ENCODE results near the gene RASL12. TPM values are rescaled to one million over a fixed set of nuclear protein-coding genes. Genes with fewer than 3 reads are reported as not detected.
A peak's percentile ranks its signal among the peaks of the same experiment; 100 is the strongest.
"Not testable (repeated sequence)": the region's sequence is repeated elsewhere in the genome, so short reads cannot be mapped to it uniquely, and the experiment has no call there.

RASL12 gene
- total and polyA plus RNA-seq, 12 donors, result 1.3 to 9.2 (median 3.4) TPM

DNA sequence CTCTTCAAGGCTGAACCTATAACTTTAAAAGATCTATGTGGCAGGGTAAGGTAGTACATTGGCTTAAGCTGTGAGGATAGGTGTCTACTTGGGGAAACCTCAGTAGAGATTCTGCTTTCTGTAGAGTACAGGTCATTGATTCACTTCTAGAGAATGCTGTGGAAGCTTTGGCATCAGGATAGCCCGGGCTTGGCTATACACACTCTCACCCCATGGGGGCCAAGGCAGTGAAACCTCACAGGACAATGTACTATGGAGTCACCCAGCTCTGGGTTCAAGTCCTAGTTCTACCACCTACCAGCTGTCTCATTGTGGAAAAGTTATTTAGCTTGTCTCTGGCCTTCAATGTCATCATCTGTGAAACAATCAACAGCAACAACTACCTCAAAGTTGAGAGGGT, 47.4 kb downstream of the RASL12 start:
- TF ChIP-seq, protein P1, sequence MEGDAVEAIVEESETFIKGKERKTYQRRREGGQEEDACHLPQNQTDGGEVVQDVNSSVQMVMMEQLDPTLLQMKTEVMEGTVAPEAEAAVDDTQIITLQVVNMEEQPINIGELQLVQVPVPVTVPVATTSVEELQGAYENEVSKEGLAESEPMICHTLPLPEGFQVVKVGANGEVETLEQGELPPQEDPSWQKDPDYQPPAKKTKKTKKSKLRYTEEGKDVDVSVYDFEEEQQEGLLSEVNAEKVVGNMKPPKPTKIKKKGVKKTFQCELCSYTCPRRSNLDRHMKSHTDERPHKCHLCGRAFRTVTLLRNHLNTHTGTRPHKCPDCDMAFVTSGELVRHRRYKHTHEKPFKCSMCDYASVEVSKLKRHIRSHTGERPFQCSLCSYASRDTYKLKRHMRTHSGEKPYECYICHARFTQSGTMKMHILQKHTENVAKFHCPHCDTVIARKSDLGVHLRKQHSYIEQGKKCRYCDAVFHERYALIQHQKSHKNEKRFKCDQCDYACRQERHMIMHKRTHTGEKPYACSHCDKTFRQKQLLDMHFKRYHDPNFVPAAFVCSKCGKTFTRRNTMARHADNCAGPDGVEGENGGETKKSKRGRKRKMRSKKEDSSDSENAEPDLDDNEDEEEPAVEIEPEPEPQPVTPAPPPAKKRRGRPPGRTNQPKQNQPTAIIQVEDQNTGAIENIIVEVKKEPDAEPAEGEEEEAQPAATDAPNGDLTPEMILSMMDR (IDR thresholded peaks at IDR 0.05), result no peak
- TF ChIP-seq POLR2A (IDR thresholded peaks at IDR 0.05), result no peak
- Histone ChIP-seq H3K9me3 (replicated peaks in 1 of 3) (no peaks in the 10 kb centered on the region), H3K27ac (no peak overlapping the region), H3K4me1 (replicated peaks in 1 of 2) (no peaks in the 10 kb centered on the region), H3K36me3 (replicated peaks in 1 of 2) (peaks cover 0 to 48% of the 10 kb centered on the region in 2 donors), H3K27me3 (no peaks in the 10 kb centered on the region), H3K4me3 (no peak overlapping the region)
- intact Hi-C loops (cut with DNase I), result no loop called here
- WGBS, 4 donors, result 83 to 100% (median 87%) methylated on average over 1 of the region's 1 CpG
- DNase-seq, result no peak

DNA sequence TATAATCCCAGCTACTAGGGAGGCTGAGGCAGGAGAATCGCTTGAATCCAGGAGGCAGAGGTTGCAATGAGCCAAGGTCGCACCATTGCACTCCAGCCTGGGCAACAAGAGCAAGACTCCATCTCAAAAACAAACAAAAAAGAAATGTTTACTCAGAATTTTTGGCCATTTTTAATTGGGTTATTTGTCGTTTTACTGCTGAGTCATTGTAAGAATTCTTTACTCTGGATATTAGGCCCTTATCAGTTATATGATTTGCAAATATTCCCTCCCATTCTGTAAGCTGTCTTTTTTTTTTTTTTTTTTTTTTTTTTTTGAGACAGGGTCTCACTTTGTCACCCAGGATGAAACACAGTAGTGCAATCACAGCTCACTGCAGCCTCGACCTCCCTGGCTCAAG, 56.6 kb downstream of the RASL12 start:
- WGBS, 4 donors, result 67 to 91% (median 84%) methylated on average over 4 of the region's 4 CpGs
- H3K9me3 ChIP-seq (replicated peaks in 1 of 3); H3K4me3 ChIP-seq; intact Hi-C loops (cut with DNase I); H3K4me1 ChIP-seq (replicated peaks in 1 of 2); DNase-seq; H3K27ac ChIP-seq; H3K27me3 ChIP-seq: not testable (repeated sequence)
- H3K36me3 ChIP-seq (replicated peaks in 1 of 2), result peaks cover 0 to 22% of the 10 kb centered on the region in 2 donors

- no peak overlapping the region for H3K4me3 ChIP-seq
- DNase-seq, result no peak
- no peaks in the 10 kb centered on the region for H3K9me3 ChIP-seq (replicated peaks in 1 of 3)
- no peaks in the 10 kb centered on the region for H3K4me1 ChIP-seq (replicated peaks in 1 of 2)
- intact Hi-C loops (cut with DNase I), result no loop called here
- 59 to 76% (median 69%) methylated on average over 2 of the region's 2 CpGs for WGBS, 4 donors
- TF ChIP-seq, protein P1 (IDR thresholded peaks at IDR 0.05), result peak in 1 of 6 experiments; percentile 8
- no peak for TF ChIP-seq POLR2A (IDR thresholded peaks at IDR 0.05)
- H3K27me3 ChIP-seq, result no peaks in the 10 kb centered on the region
- H3K27ac ChIP-seq, result no peak overlapping the region
- H3K36me3 ChIP-seq (replicated peaks in 1 of 2), result peaks cover 0 to 7% of the 10 kb centered on the region in 2 donors
These were observed 58.8 kb downstream of the RASL12 start for GRCh38 chr15:65008983-65009382.

DNA sequence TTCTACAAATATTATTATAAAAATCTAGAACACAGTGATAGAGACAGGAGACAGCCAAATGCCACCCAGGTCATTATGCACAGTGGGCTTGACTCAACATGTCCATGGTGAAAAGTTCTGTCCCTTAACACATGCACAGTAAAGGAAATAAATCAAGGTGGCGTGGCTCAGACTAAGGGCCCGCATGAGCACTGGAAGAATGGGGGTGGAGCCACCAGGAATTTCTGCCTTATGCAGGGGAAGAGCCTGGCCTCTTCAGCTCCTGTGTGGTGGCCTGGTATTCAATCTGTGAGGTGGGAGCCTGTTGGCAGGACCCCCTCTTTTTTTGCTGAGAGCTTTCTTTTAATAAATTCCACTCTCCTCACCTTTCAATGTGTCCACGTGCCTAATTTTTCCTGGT, 60.9 kb downstream of the RASL12 start:
- H3K4me1 ChIP-seq (replicated peaks in 1 of 2), result no peaks in the 10 kb centered on the region
- intact Hi-C loops (cut with DNase I), result no loop called here
- no peaks in the 10 kb centered on the region for H3K9me3 ChIP-seq (replicated peaks in 1 of 3)
- H3K4me3 ChIP-seq, result no peak overlapping the region
- 88 to 94% (median 90%) methylated on average over 3 of the region's 3 CpGs for WGBS, 4 donors
- no peaks in the 10 kb centered on the region for H3K27me3 ChIP-seq
- no peak for DNase-seq
- H3K27ac ChIP-seq, result no peak overlapping the region
- peaks cover 0 to 7% of the 10 kb centered on the region in 2 donors for H3K36me3 ChIP-seq (replicated peaks in 1 of 2)
- no peak for TF ChIP-seq POLR2A (IDR thresholded peaks at IDR 0.05)
- TF ChIP-seq, protein P1 (IDR thresholded peaks at IDR 0.05), result no peak

GRCh38 chr15:65004993-65005392, 62.8 kb downstream of the RASL12 start:
- no peak overlapping the region for H3K27ac ChIP-seq
- H3K27me3 ChIP-seq, result no peaks in the 10 kb centered on the region
- peaks cover 0 to 4% of the 10 kb centered on the region in 2 donors for H3K36me3 ChIP-seq (replicated peaks in 1 of 2)
- no peak overlapping the region for H3K4me3 ChIP-seq
- no peaks in the 10 kb centered on the region for H3K9me3 ChIP-seq (replicated peaks in 1 of 3)
- no peaks in the 10 kb centered on the region for H3K4me1 ChIP-seq (replicated peaks in 1 of 2)
- WGBS, 4 donors, result 84 to 92% (median 86%) methylated on average over 3 of the region's 3 CpGs
- TF ChIP-seq, protein P1 (IDR thresholded peaks at IDR 0.05), result no peak
- TF ChIP-seq POLR2A (IDR thresholded peaks at IDR 0.05), result no peak
- no peak for DNase-seq
- intact Hi-C loops (cut with DNase I), result no loop called here
